Measurements from ENCODE around the gene CALML6.

The CALML6 gene

DNA sequence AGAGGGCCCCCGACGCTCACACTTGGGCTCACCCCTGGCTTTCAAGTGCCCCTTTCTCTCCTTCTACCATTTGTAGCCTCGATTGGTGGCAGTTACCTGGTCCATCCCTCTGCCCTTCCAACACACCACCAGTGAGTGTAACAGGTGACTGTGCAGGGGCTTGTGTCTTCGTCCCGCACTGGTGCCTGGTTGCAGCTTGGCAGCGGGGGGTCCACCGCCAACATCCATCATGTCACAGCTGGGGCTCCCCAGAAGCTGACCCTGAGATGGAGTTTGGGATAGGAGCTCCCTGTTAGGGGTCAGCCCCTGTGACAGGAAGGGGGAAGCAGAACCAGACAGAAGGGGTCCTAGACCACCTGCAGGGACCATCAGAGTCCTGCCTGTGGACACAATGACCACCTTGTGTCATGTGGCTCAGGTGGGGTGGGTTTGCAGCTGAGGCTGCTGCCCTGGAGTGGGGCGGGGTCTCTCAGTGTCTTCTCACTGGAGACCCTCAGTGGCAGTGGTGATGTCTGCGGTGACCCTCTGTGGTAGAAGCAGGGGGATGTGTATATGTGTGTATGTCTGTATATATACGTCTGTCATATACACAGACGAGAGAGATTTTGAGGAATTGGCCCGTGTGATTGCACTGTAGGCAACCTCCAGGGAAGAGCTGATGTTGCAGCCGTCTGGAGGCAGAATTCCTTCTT lies 3.6 kb upstream of the CALML6 start:
- DNase-seq (ENCODE audit: low spot score), result no peak

- DNase-seq (ENCODE audit: low spot score), result no peak
Measured at GRCh38 chr1:1914101-1914970, 724 bp upstream of the CALML6 start.

DNA sequence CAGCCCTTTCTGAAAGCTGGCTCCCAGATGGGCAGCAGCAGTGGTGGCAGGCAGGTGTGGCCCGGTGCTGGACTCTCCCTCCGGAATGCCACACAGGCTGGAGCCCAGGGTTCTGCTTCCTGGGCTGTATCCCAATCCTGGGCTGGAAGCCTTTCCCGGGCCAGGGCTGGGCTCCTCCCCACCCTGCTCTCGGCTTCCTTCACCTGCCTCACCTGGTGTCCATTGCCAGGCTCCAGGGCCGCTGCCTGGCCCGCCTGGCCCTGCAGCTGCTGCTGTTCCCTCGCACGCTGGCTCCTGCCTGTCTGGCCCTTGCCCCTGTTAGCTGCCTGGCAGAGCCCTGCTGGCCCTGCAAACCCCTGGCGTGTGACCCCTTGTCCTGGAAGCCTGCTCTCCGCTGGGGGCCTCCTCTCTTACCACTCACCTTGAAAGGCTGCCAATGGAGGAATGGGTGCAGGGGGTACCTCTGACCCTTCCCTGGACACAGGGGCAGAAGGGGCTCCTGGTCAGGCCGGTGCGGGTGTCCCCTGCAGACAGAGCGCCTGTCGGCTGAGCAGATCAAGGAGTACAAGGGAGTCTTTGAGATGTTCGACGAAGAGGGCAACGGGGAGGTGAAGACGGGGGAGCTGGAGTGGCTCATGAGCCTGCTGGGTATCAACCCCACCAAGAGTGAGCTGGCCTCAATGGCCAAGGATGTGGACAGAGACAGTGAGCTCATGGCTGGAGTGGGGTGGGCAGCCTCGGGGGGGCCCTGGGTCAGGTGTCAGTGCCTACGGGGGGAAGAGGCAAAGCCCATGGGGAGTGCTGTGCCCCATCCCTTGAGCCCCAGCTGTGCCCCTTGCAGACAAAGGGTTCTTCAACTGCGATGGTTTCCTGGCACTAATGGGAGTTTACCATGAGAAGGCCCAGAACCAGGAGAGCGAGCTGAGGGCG lies 1.1 kb downstream of the CALML6 start:
- no peak for DNase-seq (ENCODE audit: low spot score)

DNA sequence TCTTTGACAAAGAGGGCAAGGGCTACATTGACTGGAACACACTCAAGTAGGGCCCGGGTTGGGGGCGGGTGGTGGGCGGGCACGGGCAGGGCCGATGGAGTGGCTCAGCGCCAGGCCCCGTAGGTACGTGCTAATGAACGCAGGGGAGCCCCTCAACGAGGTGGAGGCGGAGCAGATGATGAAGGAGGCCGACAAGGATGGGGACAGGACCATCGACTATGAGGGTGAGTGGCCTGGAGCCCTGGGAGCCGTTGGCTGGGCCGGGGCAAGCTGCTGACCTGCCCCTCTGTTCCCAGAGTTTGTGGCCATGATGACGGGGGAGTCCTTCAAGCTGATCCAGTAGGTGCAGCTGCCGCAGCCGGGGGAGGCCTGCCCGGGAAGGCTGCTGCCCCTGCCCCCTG lies 1.8 kb downstream of the CALML6 start:
- DNase-seq (ENCODE audit: low spot score), result no peak

GRCh38 chr1:1917304-1917976 lies 2.4 kb downstream of the CALML6 start:
- DNase-seq (ENCODE audit: low spot score), result no peak

GRCh38 chr1:1917995-1918900 lies 3.2 kb downstream of the CALML6 start:
- no peak for DNase-seq (ENCODE audit: low spot score)

- no peak for DNase-seq (ENCODE audit: low spot score)
Measured at GRCh38 chr1:1918901-1919303, 3.8 kb downstream of the CALML6 start, which contains the start of gene TMEM52. TMEM52 (minus strand) TSS chr1:1919279; CDS start chr1:1919265, 14 bp downstream.

- DNase-seq (ENCODE audit: low spot score), result peak; percentile 96
Measured at GRCh38 chr1:1919304-1920056, 4.4 kb downstream of the CALML6 start.

- DNase-seq (ENCODE audit: low spot score), result no peak
Measured at GRCh38 chr1:1920057-1920607, 5.1 kb downstream of the CALML6 start.

DNA sequence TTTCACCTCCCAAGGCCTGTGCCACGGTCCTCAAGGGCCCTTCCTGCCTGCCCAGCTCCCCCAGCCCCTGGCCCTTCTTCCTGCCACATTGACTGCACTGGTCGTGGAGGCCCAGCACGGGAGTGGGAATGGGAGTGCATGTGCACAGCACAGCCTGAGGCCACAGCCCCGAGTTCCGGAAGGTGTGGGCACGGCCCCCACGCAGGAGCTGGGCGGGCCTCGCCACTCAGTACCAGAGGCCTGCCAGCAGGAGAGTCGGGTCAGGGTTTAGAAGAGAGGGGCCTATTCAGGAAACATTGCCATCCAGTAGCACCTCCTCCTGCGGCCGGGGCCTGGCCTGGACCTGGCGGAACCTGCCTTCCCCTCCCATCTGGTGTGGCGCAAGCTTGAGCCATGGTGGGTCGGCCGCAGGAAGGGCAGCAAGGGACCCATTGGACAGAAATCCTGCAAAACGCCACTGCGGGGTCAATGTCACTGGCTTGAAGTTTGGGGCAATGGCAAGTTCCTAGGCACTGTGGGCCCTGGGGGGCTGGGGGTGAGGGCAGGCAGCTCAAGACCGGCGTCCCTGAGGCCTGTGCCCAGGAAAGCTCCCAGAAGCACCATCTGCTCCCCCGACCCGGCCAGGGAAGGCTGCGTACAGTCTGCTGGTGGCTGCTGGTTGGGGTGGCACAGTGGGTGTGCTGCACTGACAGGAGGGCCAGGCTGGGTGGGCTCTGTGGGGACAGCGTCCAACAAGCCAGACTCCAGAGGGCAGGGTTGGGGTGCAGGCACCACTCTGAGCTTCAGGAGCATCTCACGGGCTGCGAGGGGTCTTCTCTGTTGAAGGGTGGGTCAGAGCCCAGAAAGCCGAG lies 5.8 kb downstream of the CALML6 start:
- DNase-seq (ENCODE audit: low spot score), result no peak

DNA sequence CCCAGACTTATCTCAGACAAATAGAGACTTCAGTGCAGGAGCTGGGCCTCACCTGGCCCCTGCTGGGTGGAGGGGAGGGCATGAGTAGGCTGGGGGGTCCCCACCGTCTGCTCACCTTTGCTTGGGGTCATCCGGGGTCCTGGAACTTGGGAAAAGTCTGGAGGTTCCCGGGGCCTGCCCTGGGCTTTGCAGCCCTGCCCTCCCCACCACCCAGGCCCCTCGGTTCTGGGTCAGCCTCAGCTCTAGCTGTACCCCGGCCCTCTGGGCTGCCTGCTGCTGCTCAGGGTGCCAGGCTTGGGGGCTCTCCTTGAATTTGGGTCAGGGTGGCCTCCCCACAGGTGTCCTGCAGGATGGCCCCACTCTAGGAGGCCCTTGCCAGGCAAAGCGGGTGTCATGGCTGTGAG lies 6.4 kb downstream of the CALML6 start:
- DNase-seq (ENCODE audit: low spot score), result no peak

DNA sequence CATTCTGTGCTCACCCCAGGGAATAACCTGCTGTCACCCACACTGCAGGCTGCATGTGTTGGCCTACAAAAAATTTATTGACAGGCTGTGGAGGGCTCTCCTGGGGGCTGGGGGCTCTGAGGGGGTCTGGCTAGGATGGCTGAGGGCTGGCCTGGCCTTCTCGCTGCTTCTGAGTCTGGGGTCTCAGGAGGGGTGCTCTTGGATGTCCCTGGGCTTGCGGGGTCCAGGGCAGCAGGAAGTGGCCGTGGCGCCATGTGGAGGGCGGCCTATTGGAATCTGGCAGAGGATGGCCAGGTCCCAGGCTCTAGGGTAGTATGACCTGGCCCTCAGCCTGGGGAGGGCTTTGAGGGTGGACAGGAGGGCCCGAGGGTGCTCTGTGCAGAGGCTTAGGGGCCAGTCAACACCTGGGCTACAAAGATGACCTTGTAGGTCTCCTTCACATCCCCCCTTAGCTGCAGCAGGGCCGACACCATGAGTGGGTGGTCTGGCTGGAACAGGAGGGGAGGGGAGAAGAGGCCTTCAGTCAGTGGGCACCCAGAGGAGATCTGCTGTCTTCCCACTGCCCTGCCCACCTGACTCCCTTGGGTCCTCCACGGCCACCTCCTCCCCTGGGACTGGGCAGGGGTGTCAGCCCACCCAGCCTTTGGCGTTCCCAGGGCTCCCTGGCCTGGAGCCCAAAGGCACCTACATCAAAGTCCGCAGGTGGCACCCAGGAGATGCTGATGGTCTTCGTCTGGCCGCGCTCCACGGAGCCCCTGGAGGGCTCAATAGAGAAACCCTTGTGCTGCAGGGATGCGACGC lies 7.0 kb downstream of the CALML6 start:
- no peak for DNase-seq (ENCODE audit: low spot score)

GRCh38 chr1:1922702-1922955 lies 7.6 kb downstream of the CALML6 start:
- DNase-seq (ENCODE audit: low spot score), result no peak

DNA sequence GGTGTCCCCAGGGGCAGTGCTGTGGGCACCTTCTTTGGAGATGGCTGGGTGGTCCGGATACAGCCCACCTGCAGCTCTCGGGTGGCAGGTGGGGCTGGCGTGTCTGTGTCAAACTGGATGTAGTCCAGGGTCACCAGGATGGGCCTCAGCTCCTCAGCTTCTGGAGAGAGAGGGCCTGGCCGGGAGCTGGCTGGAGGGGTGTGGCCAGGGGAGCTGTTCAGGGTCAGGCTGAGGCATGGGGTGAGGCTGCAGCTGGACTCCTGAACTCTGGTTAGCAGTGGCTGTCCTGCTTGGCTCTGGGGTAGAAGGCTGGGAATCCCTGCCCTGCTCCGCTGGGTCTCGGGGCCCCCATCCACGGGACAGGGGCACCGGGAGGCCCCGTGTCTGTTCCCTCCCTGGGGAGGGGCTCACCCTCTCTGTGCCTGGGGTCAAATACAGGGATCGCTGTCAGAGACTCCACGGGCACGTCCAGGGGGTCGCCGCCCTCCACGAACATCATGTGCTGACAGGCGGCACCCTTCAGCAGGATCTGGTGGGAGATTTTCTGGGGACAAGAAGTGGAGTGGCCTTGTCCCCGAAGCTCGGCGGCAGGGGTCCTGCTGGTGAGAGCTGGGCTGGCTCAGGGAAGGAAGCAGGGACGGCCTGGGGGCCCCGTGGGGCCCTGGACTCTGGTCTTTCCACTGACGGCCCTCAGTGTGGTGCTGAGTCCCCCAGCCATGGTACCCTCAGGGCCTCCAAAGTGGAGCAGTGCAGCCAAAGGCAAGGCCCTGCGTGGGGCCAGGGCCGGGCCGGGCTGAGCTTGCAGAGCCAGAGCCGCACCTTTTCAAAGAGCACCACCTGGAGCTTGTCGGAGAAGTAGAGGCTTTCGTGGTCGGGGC lies 8.1 kb downstream of the CALML6 start:
- no peak for DNase-seq (ENCODE audit: low spot score)

- no peak for DNase-seq (ENCODE audit: low spot score)
Measured at GRCh38 chr1:1924386-1924785, 9.3 kb downstream of the CALML6 start.

- no peak for DNase-seq (ENCODE audit: low spot score)
Measured at GRCh38 chr1:1924849-1925248, 9.8 kb downstream of the CALML6 start.

Measured in RKO (cell line).